GM23248 (cell line): ENCODE measurements around the gene CDK5.

ENCODE experiments used
- EZH2 ChIP-seq: fragments of 200-600 bp; sonication (generic); IDR thresholded peaks from 2 replicates; pipeline ENCODE4 v1.6.1; 2018; ENCODE audit warnings: antibody characterized with exemption, mild to moderate bottlenecking; ENCODE audit not compliant: insufficient read depth, poor library complexity, severe bottlenecking
- EZH2phosphoT487 ChIP-seq: fragments of 200-600 bp; sonication (generic); IDR thresholded peaks from 2 replicates; pipeline ENCODE4 v1.6.1; 2018; ENCODE audit warnings: antibody characterized with exemption, moderate library complexity, mild to moderate bottlenecking, low read depth; ENCODE audit not compliant: insufficient read depth

- TF ChIP-seq EZH2 (no peak), EZH2phosphoT487 (no peak)
Observed at GRCh38 chr7:151012031-151012692, 45.5 kb downstream of the CDK5 start.
